K562 (cell line): Measurements from ENCODE around the gene IL1RL1. TPM values are rescaled to one million over a fixed set of nuclear protein-coding genes. Genes with fewer than 3 reads are reported as not detected.

ENCODE experiments used
- ATAC-seq: fragments of 200-7000 bp; cut with Tn5 transposase; 3 replicates; pipeline ENCODE4 v1.9.1; 2020; ENCODE audit warnings: moderate library complexity
- BruUV-seq: library from RNA; stranded (reverse); fragments of 400-500 nt; replicated peaks from 2 replicates; lab custom pipeline; 2021; lab: Mats Ljungman, UMichigan
- CTCF ChIA-PET: fragments of 300-600 bp; formaldehyde crosslinking; extraction: SDS; loops from one replicate; lab custom pipeline; 2021; ENCODE audit warnings: low intra/inter-chr PET ratio; lab: Yijun Ruan, JAX
- POLR2A ChIA-PET: fragments of 300-600, 350-650 bp; sonication (Branson Sonifier 250); formaldehyde crosslinking; extraction: SDS; loops from one replicate; lab custom pipeline; 2021; ENCODE audit warnings: antibody characterized with exemption, inconsistent platforms; lab: Yijun Ruan, JAX
- DNase-seq, 4 experiments: peaks; one replicate each; pipeline versions ENCODE4 v3.0.0 to v3.0.0-alpha.2; 2011 to 2018; ENCODE audit warnings: low spot score in 3 of 4, mixed read lengths in 3 of 4; ENCODE audit errors: extremely low read depth in 1 of 4
- FAIRE-seq: peaks from 2 replicates; lab custom pipeline; 2011; peaks lifted over from hg19 to GRCh38; lab: Jason Lieb, UNC
- H2AFZ ChIP-seq: 2 replicates; pipeline ENCODE4 v1.6.0; 2011; ENCODE audit warnings: low read depth, low read length, control low read depth, inconsistent platforms
- H3K27ac ChIP-seq: fragments of 200-600 bp; 3 replicates; pipeline ENCODE4 v1.8.0; 2011; ENCODE audit warnings: low read depth, mild to moderate bottlenecking, control low read depth, inconsistent platforms, low read length, moderate library complexity, mixed read lengths; ENCODE audit errors: extremely low read depth
- H3K27me3 ChIP-seq, 2 experiments: fragments of 300-600 bp in 1 of 2; 2 replicates in 1 of 2; 3 replicates in 1 of 2; pipeline versions ENCODE4 v1.6.0 to v1.8.0; 2011; ENCODE audit warnings: inconsistent platforms in 2 of 2, low read length in 2 of 2, mild to moderate bottlenecking in 1 of 2, mixed read lengths in 1 of 2, moderate library complexity in 1 of 2; ENCODE audit not compliant: control insufficient read depth in 2 of 2, insufficient read depth in 2 of 2
- H3K36me3 ChIP-seq: fragments of 300-600 bp; 3 replicates; pipeline ENCODE4 v1.8.0; 2011; ENCODE audit warnings: mild to moderate bottlenecking, low read length, inconsistent platforms; ENCODE audit not compliant: control insufficient read depth, insufficient read depth
- H3K4me1 ChIP-seq, 2 experiments: fragments of 200-600 bp in 1 of 2; replicated peaks in 1 of 2; 2 replicates in 1 of 2; 3 replicates in 1 of 2; pipeline versions ENCODE4 v1.5.1 to v1.8.0; 2011; ENCODE audit warnings: inconsistent platforms in 2 of 2, low read length in 2 of 2, mild to moderate bottlenecking in 1 of 2, mixed read lengths in 1 of 2, moderate library complexity in 1 of 2; ENCODE audit not compliant: control insufficient read depth in 2 of 2, insufficient read depth in 2 of 2
- H3K4me2 ChIP-seq: 2 replicates; pipeline ENCODE4 v1.6.1; 2011; ENCODE audit warnings: low read length, control low read depth, inconsistent platforms, mixed read lengths; ENCODE audit not compliant: insufficient read depth
- H3K4me3 ChIP-seq: fragments of 200-600 bp; sonication (generic), shearing (Covaris generic); 2 replicates; pipeline ENCODE4 v1.5.1; 2016; ENCODE audit warnings: control low read depth, inconsistent platforms
- H3K79me2 ChIP-seq: fragments of 200-600 bp; 3 replicates; pipeline ENCODE4 v1.8.0; 2011; ENCODE audit warnings: low read length, inconsistent platforms; ENCODE audit not compliant: control insufficient read depth, insufficient read depth
- H3K9ac ChIP-seq, 2 experiments: 2 replicates each; pipeline versions ENCODE4 v1.6.0 to v1.6.1; 2011; ENCODE audit warnings: low read depth in 2 of 2, low read length in 2 of 2, control low read depth in 1 of 2, inconsistent platforms in 1 of 2, mild to moderate bottlenecking in 1 of 2, mixed read lengths in 1 of 2; ENCODE audit not compliant: insufficient read depth in 1 of 2
- H3K9me1 ChIP-seq: one replicate; pipeline ENCODE4 v1.6.0; 2011; ENCODE audit warnings: inconsistent platforms, mild to moderate bottlenecking, low read length, moderate library complexity; ENCODE audit not compliant: control insufficient read depth, insufficient read depth
- H3K9me3 ChIP-seq: replicated peaks from 2 replicates; pipeline ENCODE4 v1.5.1; 2011; ENCODE audit warnings: low read depth, low read length, inconsistent platforms; ENCODE audit not compliant: control insufficient read depth, insufficient read depth
- H4K20me1 ChIP-seq: replicated peaks from 2 replicates; pipeline ENCODE4 v1.6.1; 2011; ENCODE audit warnings: low read length, inconsistent platforms, mixed read lengths; ENCODE audit not compliant: control insufficient read depth, insufficient read depth
- BRF1 ChIP-seq: IDR thresholded peaks from 3 replicates; pipeline ENCODE4 v1.6.1; 2011; ENCODE audit warnings: borderline replicate concordance, mild to moderate bottlenecking; ENCODE audit not compliant: insufficient read length; ENCODE audit errors: extremely low read depth
- CCNT2 ChIP-seq: IDR thresholded peaks from 2 replicates; pipeline ENCODE4 v1.6.1; 2011; ENCODE audit warnings: borderline replicate concordance, low read depth, mild to moderate bottlenecking, moderate library complexity, mixed read lengths, low read length; ENCODE audit not compliant: insufficient read length; ENCODE audit errors: extremely low read depth
- CHD1 ChIP-seq: fragments of 200-600 bp; sonication (generic); IDR thresholded peaks from one replicate; pipeline ENCODE4 v1.6.1; 2012; ENCODE audit warnings: mild to moderate bottlenecking, moderate library complexity, low read length, inconsistent platforms
- FOSL1 ChIP-seq: fragments of 200-800 bp; sonication (Bioruptor generic); conservative IDR thresholded peaks from 2 replicates; pipeline ENCODE4 v1.6.1; 2016; ENCODE audit warnings: missing genetic modification characterization, missing compliant biosample characterization
- RCOR1 ChIP-seq, 2 experiments: IDR thresholded peaks; 2 replicates each; pipeline ENCODE4 v1.6.1; 2012; ENCODE audit warnings: low read depth in 2 of 2, low read length in 2 of 2, borderline replicate concordance in 1 of 2, improper control_type of control experiment in 1 of 2
- XRCC3 ChIP-seq: fragments of 450-650 bp; IDR thresholded peaks from 2 replicates; pipeline ENCODE4 v1.6.1; 2017; ENCODE audit warnings: mild to moderate bottlenecking, moderate library complexity
- ZNF12 ChIP-seq: sonication (generic); formaldehyde crosslinking; IDR thresholded peaks from 2 replicates; pipeline ENCODE4 v1.4.0; 2020; ENCODE audit warnings: mild to moderate bottlenecking, missing genetic modification reagents
- ZNF75A ChIP-seq: fragments of 450-650 bp; formaldehyde crosslinking; IDR thresholded peaks from 2 replicates; pipeline ENCODE4 v1.4.0; 2020; ENCODE audit warnings: mild to moderate bottlenecking
- WGBS: fragments of 100-300 bp; shearing (Covaris generic); methylation state at CpG from one replicate; pipeline ENCODE4 v1.1.6; 2016; ENCODE audit warnings: low coverage, mixed read lengths; ENCODE audit not compliant: insufficient coverage; ENCODE audit errors: missing lambda C conversion rate; 5-methylcytosine and 5-hydroxymethylcytosine counted together
- in situ Hi-C: fragments of 300-500 bp; cut with MboI; formaldehyde crosslinking; loops from 4 replicates; pipeline ENCODE4 v1.15.0; 2018; ENCODE audit warnings: inconsistent platforms, mixed read lengths
- intact Hi-C: fragments of 100-400 bp; cut with micrococcal nuclease; formaldehyde crosslinking; loops from 2 replicates; pipeline ENCODE4 v1.14.2; 2022
- polyA plus RNA-seq, 8 experiments: library from polyadenylated mRNA; depleted of rRNA in 4 of 8; stranded (reverse) in 5 of 8; unstranded in 3 of 8; fragments of >200 nt; fragmentation: Nextera tagmentation in 2 of 8; fragmentation: Illumina TruSeq in 1 of 8; extraction: Ambion mirVana in 2 of 8; extraction: Trizol in 1 of 8; gene quantifications; 2 replicates each; pipeline versions ENCODE4 v1.2.1 to v1.2.3, GENCODE V29; 2011 to 2014; ENCODE audit warnings: inconsistent platforms in 1 of 8, missing spikeins in 1 of 8
- total RNA-seq, 7 experiments: library from RNA; depleted of rRNA in 6 of 7; stranded (reverse); fragments of >200 nt in 6 of 7; fragmentation: Illumina TruSeq in 2 of 7; extraction: Trizol in 2 of 7; gene quantifications; 2 replicates each; pipeline versions ENCODE4 v1.2.1 to v1.2.3, GENCODE V29; 2011 to 2021; ENCODE audit warnings: low replicate concordance in 1 of 7
- TF ChIP-seq, protein P1 (sequence below): sonication (generic); formaldehyde crosslinking; IDR thresholded peaks from 2 replicates; pipeline ENCODE4 v1.8.0; 2023; ENCODE audit warnings: missing genetic modification reagents, mild to moderate bottlenecking, borderline replicate concordance
- TF ChIP-seq, protein P2 (sequence below): fragments of 200-400 bp; formaldehyde crosslinking; IDR thresholded peaks from 2 replicates; pipeline ENCODE4 v1.6.1; 2017; ENCODE audit warnings: mild to moderate bottlenecking, low read depth, low read length, moderate library complexity

Gene IL1RL1
- total and polyA plus RNA-seq, 9 of the 15 experiments (the other 6 are each of a cell fraction or from before 2014, with no cell fraction given): 0.06 to 3.3 (median 0.59) TPM

DNA sequence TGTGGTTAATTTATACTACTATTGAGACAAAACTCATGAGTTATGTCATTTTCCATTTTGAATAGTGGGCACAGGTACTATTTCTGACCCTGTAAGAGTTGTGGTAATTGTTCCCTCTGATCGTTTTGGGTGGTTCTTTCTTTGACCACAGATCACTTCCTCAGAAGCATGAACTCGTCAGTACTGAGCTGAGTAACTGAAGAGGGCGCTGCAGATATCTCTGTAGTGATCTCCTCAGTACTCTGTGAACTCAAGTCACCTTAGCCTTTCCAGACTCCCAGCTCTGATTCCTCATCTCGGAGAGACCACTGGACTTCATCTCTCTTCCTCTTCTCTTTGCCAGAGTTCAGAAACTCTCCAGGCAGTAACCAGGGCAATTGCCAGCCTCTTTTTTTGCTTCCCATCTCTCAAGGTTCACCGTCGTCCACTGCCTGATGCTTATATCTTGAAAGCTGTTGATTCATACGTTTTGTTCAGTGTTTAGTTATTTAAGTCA, 9.4 kb upstream of the IL1RL1 start:
- no peak overlapping the region for H3K4me3 ChIP-seq
- POLR2A ChIA-PET: interaction anchor here (0.5 to 0.6 kb wide), 2 partner anchors 384 to 396 kb away, joined by 3 to 4 read pairs; no protein-coding TSS in a partner anchor
- no peaks in the 10 kb centered on the region for H3K9me1 ChIP-seq
- no peaks in the 10 kb centered on the region for H3K27me3 ChIP-seq
- H3K9me3 ChIP-seq: no peaks in the 10 kb centered on the region
- ATAC-seq (peak; percentile 95), FAIRE-seq (peak; percentile 85), DNase-seq (peak in 2 of 4 experiments; percentile 23 to 60)
- H3K36me3 ChIP-seq: no peaks in the 10 kb centered on the region
- peak overlapping the region; percentile 47; the same call in 1 of the 2 replicates for H2AFZ ChIP-seq
- intact Hi-C loops: loop anchor here (5.0 kb wide), 1 partner anchor 55 kb away; the partner anchor contains the start of gene IL18R1
- no peaks in the 10 kb centered on the region for H4K20me1 ChIP-seq
- in situ Hi-C loops: no loop called here
- H3K4me1 ChIP-seq: peaks cover 0 to 14% of the 10 kb centered on the region in 2 experiments; a peak in 1 of 5 replicates
- WGBS: 6% methylated on average over 7 of the region's 7 CpGs
- H3K4me2 ChIP-seq: no peak overlapping the region; the same call in 1 of the 2 replicates
- CTCF ChIA-PET: interaction anchor here (0.6 kb wide), 1 partner anchor 54 kb away, joined by 3 read pairs; the partner anchor contains the start of gene IL18R1
- no peak overlapping the region for H3K9ac ChIP-seq
- no peaks in the 10 kb centered on the region for H3K79me2 ChIP-seq
- H3K27ac ChIP-seq: no peak overlapping the region
- no TSS peak for BruUV-seq
- TF ChIP-seq FOSL1 (tag): no peak
- TF ChIP-seq ZNF75A (CRISPR knock-in tag): no peak
- no peak for TF ChIP-seq BRF1
- TF ChIP-seq, protein P1, sequence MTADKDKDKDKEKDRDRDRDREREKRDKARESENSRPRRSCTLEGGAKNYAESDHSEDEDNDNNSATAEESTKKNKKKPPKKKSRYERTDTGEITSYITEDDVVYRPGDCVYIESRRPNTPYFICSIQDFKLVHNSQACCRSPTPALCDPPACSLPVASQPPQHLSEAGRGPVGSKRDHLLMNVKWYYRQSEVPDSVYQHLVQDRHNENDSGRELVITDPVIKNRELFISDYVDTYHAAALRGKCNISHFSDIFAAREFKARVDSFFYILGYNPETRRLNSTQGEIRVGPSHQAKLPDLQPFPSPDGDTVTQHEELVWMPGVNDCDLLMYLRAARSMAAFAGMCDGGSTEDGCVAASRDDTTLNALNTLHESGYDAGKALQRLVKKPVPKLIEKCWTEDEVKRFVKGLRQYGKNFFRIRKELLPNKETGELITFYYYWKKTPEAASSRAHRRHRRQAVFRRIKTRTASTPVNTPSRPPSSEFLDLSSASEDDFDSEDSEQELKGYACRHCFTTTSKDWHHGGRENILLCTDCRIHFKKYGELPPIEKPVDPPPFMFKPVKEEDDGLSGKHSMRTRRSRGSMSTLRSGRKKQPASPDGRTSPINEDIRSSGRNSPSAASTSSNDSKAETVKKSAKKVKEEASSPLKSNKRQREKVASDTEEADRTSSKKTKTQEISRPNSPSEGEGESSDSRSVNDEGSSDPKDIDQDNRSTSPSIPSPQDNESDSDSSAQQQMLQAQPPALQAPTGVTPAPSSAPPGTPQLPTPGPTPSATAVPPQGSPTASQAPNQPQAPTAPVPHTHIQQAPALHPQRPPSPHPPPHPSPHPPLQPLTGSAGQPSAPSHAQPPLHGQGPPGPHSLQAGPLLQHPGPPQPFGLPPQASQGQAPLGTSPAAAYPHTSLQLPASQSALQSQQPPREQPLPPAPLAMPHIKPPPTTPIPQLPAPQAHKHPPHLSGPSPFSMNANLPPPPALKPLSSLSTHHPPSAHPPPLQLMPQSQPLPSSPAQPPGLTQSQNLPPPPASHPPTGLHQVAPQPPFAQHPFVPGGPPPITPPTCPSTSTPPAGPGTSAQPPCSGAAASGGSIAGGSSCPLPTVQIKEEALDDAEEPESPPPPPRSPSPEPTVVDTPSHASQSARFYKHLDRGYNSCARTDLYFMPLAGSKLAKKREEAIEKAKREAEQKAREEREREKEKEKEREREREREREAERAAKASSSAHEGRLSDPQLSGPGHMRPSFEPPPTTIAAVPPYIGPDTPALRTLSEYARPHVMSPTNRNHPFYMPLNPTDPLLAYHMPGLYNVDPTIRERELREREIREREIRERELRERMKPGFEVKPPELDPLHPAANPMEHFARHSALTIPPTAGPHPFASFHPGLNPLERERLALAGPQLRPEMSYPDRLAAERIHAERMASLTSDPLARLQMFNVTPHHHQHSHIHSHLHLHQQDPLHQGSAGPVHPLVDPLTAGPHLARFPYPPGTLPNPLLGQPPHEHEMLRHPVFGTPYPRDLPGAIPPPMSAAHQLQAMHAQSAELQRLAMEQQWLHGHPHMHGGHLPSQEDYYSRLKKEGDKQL (CRISPR knock-in tag): no peak
- no peak for TF ChIP-seq CHD1
- TF ChIP-seq CCNT2: no peak
- peak in 1 of 2 experiments; percentile 40; a peak in 1 of 4 replicates for TF ChIP-seq RCOR1 (IDR thresholded peaks at IDR 0.05; ENCODE audit: borderline replicate concordance in 1 of 2, low read depth in 2 of 2, low read length in 2 of 2)
- TF ChIP-seq ZNF12 (CRISPR knock-in tag): no peak
- TF ChIP-seq, protein P2, sequence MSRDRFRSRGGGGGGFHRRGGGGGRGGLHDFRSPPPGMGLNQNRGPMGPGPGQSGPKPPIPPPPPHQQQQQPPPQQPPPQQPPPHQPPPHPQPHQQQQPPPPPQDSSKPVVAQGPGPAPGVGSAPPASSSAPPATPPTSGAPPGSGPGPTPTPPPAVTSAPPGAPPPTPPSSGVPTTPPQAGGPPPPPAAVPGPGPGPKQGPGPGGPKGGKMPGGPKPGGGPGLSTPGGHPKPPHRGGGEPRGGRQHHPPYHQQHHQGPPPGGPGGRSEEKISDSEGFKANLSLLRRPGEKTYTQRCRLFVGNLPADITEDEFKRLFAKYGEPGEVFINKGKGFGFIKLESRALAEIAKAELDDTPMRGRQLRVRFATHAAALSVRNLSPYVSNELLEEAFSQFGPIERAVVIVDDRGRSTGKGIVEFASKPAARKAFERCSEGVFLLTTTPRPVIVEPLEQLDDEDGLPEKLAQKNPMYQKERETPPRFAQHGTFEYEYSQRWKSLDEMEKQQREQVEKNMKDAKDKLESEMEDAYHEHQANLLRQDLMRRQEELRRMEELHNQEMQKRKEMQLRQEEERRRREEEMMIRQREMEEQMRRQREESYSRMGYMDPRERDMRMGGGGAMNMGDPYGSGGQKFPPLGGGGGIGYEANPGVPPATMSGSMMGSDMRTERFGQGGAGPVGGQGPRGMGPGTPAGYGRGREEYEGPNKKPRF: no peak
- no peak for TF ChIP-seq XRCC3
